ENCODE data around the gene CLIC5.
A peak's percentile ranks its signal among the peaks of the same experiment; 100 is the strongest.
"Not testable (repeated sequence)": the region's sequence is repeated elsewhere in the genome, so short reads cannot be mapped to it uniquely, and the experiment has no call there.

Gene CLIC5

GRCh38 chr6:45926423-45926822, 89.2 kb downstream of the CLIC5 start:
- DNase-seq (ENCODE audit: low read depth), result not testable (repeated sequence)

- no peak for DNase-seq (ENCODE audit: low read depth)
These were observed 90.8 kb downstream of the CLIC5 start for GRCh38 chr6:45924763-45925342.

GRCh38 chr6:45923831-45924391, 91.7 kb downstream of the CLIC5 start:
- DNase-seq (ENCODE audit: low read depth), result no peak

GRCh38 chr6:45922728-45923351, 92.8 kb downstream of the CLIC5 start:
- DNase-seq (ENCODE audit: low read depth), result no peak

GRCh38 chr6:45921691-45922281, 93.9 kb downstream of the CLIC5 start:
- no peak for DNase-seq (ENCODE audit: low read depth)

GRCh38 chr6:45920819-45921511, 94.7 kb downstream of the CLIC5 start:
- DNase-seq (ENCODE audit: low read depth), result no peak

GRCh38 chr6:45917439-45917838, 98.2 kb downstream of the CLIC5 start:
- no peak for DNase-seq (ENCODE audit: low read depth)

- no peak for DNase-seq (ENCODE audit: low read depth)
These were observed 99.0 kb downstream of the CLIC5 start for GRCh38 chr6:45916692-45917091.

- DNase-seq (ENCODE audit: low read depth), result no peak
These were observed 99.7 kb downstream of the CLIC5 start for GRCh38 chr6:45915780-45916468.

- DNase-seq (ENCODE audit: low read depth), result no peak
These were observed 104.0 kb downstream of the CLIC5 start for GRCh38 chr6:45911691-45912090.

GRCh38 chr6:45903959-45904358, 111.7 kb downstream of the CLIC5 start:
- no peak for DNase-seq (ENCODE audit: low read depth)

- DNase-seq (ENCODE audit: low read depth), result no peak
These were observed 112.7 kb downstream of the CLIC5 start for GRCh38 chr6:45902984-45903383.

- no peak for DNase-seq (ENCODE audit: low read depth)
These were observed 113.7 kb downstream of the CLIC5 start for GRCh38 chr6:45901767-45902650.

GRCh38 chr6:45900808-45901752, 114.6 kb downstream of the CLIC5 start:
- DNase-seq (ENCODE audit: low read depth), result peak; percentile 10

- DNase-seq (ENCODE audit: low read depth), result no peak
These were observed 116.0 kb downstream of the CLIC5 start for GRCh38 chr6:45899683-45899946.

GRCh38 chr6:45898941-45899682, 116.5 kb downstream of the CLIC5 start:
- DNase-seq (ENCODE audit: low read depth), result no peak

GRCh38 chr6:45896783-45897441, 118.7 kb downstream of the CLIC5 start:
- peak; percentile 6 for DNase-seq (ENCODE audit: low read depth)

GRCh38 chr6:45895569-45895968, 120.1 kb downstream of the CLIC5 start:
- no peak for DNase-seq (ENCODE audit: low read depth)

GRCh38 chr6:45892696-45893245, 122.9 kb downstream of the CLIC5 start:
- no peak for DNase-seq (ENCODE audit: low read depth)

Data from HS-5 (cell line).